ENCODE measurements around the gene AGO3. TPM values are rescaled to one million over a fixed set of nuclear protein-coding genes. Genes with fewer than 3 reads are reported as not detected.

AGO3 gene
- total and polyA plus RNA-seq, 2 of the 13 experiments (the other 11 are each of a cell fraction or from before 2014, with no cell fraction given), result 21.2 to 27.1 TPM

DNA sequence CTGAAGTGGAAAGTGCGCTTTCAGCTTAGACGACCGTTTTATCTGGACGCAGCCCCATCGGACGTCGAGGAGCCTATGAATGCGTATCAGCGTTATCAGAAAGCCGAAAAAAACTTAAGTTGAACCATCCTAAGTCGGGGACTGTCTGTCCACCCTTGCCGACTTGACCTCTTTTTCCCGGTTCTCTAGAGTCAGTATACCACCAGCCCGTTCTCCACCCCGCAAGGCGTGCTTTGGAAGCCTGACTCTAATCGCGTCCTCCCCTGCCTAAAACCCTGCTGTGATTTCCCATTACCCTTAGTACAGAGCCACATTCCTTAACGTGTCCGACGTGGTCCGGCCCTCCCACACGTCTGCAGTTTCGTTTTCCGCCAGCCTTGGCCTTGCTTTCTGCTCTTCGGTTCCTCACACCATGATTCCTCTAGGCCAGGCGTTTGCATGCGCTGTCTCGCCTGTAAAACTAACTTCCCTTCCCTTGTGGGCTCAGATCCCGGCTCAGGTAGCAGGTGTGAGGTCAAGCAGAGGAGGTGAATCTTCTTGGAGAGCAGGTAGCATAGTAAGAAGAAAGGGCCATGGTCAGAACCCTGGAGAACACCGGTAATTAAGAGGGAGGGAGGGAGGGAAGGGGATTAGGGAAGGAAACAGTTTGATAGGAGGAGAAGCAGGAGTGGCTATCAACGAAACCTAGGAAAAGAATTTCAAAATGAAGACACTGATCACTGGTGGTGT, 158.7 kb downstream of the AGO3 start (continued):
- peak; percentile 35 for TF ChIP-seq ZNF781 (CRISPR knock-in tag; IDR thresholded peaks at IDR 0.05; ENCODE audit: borderline replicate concordance, not compliant biosample characterization)
- TF ChIP-seq SRSF9 (IDR thresholded peaks at IDR 0.05; ENCODE audit: borderline replicate concordance, insufficient read depth, low read depth, low read length, poor library complexity, severe bottlenecking), result no peak
- no peak for TF ChIP-seq ZNF678 (CRISPR knock-in tag; IDR thresholded peaks at IDR 0.05)
- TF ChIP-seq SNAI1 (CRISPR knock-in tag; IDR thresholded peaks at IDR 0.05; ENCODE audit: borderline replicate concordance), result peak; percentile 59; the same call in 1 of the 2 replicates
- TF ChIP-seq, protein P1, sequence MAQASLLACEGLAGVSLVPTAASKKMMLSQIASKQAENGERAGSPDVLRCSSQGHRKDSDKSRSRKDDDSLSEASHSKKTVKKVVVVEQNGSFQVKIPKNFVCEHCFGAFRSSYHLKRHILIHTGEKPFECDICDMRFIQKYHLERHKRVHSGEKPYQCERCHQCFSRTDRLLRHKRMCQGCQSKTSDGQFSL (CRISPR knock-in tag; IDR thresholded peaks at IDR 0.05), result no peak
- TF ChIP-seq HNRNPK (IDR thresholded peaks at IDR 0.05; ENCODE audit: low read depth, low read length, poor library complexity, severe bottlenecking), result no peak
- TF ChIP-seq, protein P2, sequence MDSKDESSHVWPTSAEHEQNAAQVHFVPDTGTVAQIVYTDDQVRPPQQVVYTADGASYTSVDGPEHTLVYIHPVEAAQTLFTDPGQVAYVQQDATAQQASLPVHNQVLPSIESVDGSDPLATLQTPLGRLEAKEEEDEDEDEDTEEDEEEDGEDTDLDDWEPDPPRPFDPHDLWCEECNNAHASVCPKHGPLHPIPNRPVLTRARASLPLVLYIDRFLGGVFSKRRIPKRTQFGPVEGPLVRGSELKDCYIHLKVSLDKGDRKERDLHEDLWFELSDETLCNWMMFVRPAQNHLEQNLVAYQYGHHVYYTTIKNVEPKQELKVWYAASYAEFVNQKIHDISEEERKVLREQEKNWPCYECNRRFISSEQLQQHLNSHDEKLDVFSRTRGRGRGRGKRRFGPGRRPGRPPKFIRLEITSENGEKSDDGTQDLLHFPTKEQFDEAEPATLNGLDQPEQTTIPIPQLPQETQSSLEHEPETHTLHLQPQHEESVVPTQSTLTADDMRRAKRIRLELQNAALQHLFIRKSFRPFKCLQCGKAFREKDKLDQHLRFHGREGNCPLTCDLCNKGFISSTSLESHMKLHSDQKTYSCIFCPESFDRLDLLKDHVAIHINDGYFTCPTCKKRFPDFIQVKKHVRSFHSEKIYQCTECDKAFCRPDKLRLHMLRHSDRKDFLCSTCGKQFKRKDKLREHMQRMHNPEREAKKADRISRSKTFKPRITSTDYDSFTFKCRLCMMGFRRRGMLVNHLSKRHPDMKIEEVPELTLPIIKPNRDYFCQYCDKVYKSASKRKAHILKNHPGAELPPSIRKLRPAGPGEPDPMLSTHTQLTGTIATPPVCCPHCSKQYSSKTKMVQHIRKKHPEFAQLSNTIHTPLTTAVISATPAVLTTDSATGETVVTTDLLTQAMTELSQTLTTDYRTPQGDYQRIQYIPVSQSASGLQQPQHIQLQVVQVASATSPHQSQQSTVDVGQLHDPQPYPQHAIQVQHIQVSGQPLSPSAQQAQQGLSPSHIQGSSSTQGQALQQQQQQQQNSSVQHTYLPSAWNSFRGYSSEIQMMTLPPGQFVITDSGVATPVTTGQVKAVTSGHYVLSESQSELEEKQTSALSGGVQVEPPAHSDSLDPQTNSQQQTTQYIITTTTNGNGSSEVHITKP (CRISPR knock-in tag; IDR thresholded peaks at IDR 0.05; ENCODE audit: low read depth), result no peak
- no peak for TF ChIP-seq NRL (CRISPR knock-in tag; IDR thresholded peaks at IDR 0.05; ENCODE audit: borderline replicate concordance)
- TF ChIP-seq TBP (CRISPR knock-in tag; IDR thresholded peaks at IDR 0.05), result no peak
- no peak for TF ChIP-seq RBAK (CRISPR knock-in tag; IDR thresholded peaks at IDR 0.05)
- peak; percentile 52 for TF ChIP-seq PCBP2 (optimal IDR thresholded peaks at IDR 0.05; ENCODE audit: low read depth, low read length, poor library complexity, severe bottlenecking)
- TF ChIP-seq ATF7 (IDR thresholded peaks at IDR 0.05), result no peak
- no peak for TF ChIP-seq ATF7 (CRISPR knock-in tag; IDR thresholded peaks at IDR 0.05)
- TF ChIP-seq ZNF292 (CRISPR knock-in tag; IDR thresholded peaks at IDR 0.05; ENCODE audit: borderline replicate concordance, low read depth), result peak; percentile 14; the same call in 1 of the 2 replicates
- TF ChIP-seq, protein P3, sequence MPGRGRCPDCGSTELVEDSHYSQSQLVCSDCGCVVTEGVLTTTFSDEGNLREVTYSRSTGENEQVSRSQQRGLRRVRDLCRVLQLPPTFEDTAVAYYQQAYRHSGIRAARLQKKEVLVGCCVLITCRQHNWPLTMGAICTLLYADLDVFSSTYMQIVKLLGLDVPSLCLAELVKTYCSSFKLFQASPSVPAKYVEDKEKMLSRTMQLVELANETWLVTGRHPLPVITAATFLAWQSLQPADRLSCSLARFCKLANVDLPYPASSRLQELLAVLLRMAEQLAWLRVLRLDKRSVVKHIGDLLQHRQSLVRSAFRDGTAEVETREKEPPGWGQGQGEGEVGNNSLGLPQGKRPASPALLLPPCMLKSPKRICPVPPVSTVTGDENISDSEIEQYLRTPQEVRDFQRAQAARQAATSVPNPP (CRISPR knock-in tag; IDR thresholded peaks at IDR 0.05), result no peak
- TF ChIP-seq PHF20 (CRISPR knock-in tag; IDR thresholded peaks at IDR 0.05), result no peak
- TF ChIP-seq ZNF10 (CRISPR knock-in tag; IDR thresholded peaks at IDR 0.05; ENCODE audit: borderline replicate concordance, low read depth), result no peak
- 0 out of 4 replicates have a peak, but pooled peaks of 1 of the 2 experiments have one; percentile 16 for TF ChIP-seq POLR2A (IDR thresholded peaks at IDR 0.05; ENCODE audit: insufficient read depth in 1 of 2, low read depth in 2 of 2, low read length in 2 of 2)
- TF ChIP-seq, protein P4, sequence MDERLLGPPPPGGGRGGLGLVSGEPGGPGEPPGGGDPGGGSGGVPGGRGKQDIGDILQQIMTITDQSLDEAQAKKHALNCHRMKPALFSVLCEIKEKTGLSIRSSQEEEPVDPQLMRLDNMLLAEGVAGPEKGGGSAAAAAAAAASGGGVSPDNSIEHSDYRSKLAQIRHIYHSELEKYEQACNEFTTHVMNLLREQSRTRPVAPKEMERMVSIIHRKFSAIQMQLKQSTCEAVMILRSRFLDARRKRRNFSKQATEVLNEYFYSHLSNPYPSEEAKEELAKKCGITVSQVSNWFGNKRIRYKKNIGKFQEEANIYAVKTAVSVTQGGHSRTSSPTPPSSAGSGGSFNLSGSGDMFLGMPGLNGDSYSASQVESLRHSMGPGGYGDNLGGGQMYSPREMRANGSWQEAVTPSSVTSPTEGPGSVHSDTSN (CRISPR knock-in tag; IDR thresholded peaks at IDR 0.05), result no peak
- TF ChIP-seq TAF15 (IDR thresholded peaks at IDR 0.05; ENCODE audit: low read depth, low read length, poor library complexity, severe bottlenecking), result no peak
- TF ChIP-seq ZNF776 (CRISPR knock-in tag; IDR thresholded peaks at IDR 0.05), result no peak
- no peak for TF ChIP-seq ETV6 (CRISPR knock-in tag; conservative IDR thresholded peaks at IDR 0.05)
- no peak for TF ChIP-seq ZBTB7B (CRISPR knock-in tag; IDR thresholded peaks at IDR 0.05)
- TF ChIP-seq MYNN (CRISPR knock-in tag; IDR thresholded peaks at IDR 0.05; ENCODE audit: low read depth), result no peak
